H1 (cell line): ENCODE data around the gene SEMA6A.

ENCODE experiments used
- EP300 ChIP-seq, 2 experiments: IDR thresholded peaks; 1 replicate in 1 of 2; 2 replicates in 1 of 2; pipeline ENCODE4 v1.6.1; 2011 to 2012; ENCODE audit warnings: low read depth in 2 of 2, low read length in 2 of 2, mild to moderate bottlenecking in 2 of 2, borderline replicate concordance in 1 of 2, inconsistent platforms in 1 of 2, moderate library complexity in 1 of 2
- RFX5 ChIP-seq: IDR thresholded peaks from 2 replicates; pipeline ENCODE4 v1.6.1; 2011; ENCODE audit warnings: low read depth, low read length, improper control_type of control experiment, borderline replicate concordance
- TF ChIP-seq, protein P1 (sequence below), 3 experiments: IDR thresholded peaks; 1 replicate in 2 of 3; 2 replicates in 1 of 3; pipeline versions ENCODE4 v1.5.1 to v1.6.1; 2011; ENCODE audit warnings: low read length in 3 of 3, mild to moderate bottlenecking in 3 of 3, inconsistent platforms in 2 of 3, low read depth in 1 of 3, moderate library complexity in 1 of 3; ENCODE audit not compliant: insufficient read depth in 1 of 3; ENCODE audit errors: control extremely low read depth in 1 of 3

DNA sequence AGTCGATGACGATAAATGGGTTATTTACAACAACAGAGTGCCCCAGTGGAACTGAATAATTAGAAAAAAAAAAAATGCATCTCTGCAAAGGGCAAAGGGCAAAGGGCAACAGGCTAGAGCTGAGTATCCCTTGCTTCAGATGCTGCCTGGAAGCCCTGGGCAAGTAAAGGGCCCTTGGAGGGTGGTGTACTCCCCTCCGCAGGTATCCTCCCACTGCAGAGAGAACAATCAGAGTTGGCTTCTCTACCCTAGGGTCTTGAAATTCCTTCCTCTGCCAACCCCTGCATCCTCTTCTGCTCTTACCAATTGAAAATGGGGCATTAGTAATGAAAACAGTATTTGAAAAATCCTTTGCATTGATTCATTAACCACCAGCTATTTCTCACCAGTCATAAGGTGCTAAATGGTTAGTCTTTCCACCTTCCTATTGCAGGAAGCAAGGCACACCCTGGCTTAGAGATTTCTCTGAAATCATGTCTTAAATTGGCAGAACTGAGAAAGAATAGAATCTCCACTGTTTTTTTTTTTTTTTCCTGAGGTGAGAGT, 122.6 kb downstream of the SEMA6A start:
- TF ChIP-seq, protein P1, sequence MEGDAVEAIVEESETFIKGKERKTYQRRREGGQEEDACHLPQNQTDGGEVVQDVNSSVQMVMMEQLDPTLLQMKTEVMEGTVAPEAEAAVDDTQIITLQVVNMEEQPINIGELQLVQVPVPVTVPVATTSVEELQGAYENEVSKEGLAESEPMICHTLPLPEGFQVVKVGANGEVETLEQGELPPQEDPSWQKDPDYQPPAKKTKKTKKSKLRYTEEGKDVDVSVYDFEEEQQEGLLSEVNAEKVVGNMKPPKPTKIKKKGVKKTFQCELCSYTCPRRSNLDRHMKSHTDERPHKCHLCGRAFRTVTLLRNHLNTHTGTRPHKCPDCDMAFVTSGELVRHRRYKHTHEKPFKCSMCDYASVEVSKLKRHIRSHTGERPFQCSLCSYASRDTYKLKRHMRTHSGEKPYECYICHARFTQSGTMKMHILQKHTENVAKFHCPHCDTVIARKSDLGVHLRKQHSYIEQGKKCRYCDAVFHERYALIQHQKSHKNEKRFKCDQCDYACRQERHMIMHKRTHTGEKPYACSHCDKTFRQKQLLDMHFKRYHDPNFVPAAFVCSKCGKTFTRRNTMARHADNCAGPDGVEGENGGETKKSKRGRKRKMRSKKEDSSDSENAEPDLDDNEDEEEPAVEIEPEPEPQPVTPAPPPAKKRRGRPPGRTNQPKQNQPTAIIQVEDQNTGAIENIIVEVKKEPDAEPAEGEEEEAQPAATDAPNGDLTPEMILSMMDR (IDR thresholded peaks at IDR 0.05; ENCODE audit: control extremely low read depth in 1 of 3, insufficient read depth in 1 of 3, low read depth in 1 of 3, low read length in 3 of 3): no peak
- TF ChIP-seq RFX5 (no peak), EP300 (IDR thresholded peaks at IDR 0.05; ENCODE audit: borderline replicate concordance in 1 of 2, low read depth in 2 of 2, low read length in 2 of 2) (no peak)
